HepG2 (cell line): ENCODE measurements around the gene NBPF1.
"Not testable (repeated sequence)": the region's sequence is repeated elsewhere in the genome, so short reads cannot be mapped to it uniquely, and the experiment has no call there.

Experiments
- FOXM1 ChIP-seq: sonication (generic); formaldehyde crosslinking; IDR thresholded peaks from 2 replicates; pipeline ENCODE4 v1.5.0; 2020; ENCODE audit warnings: missing genetic modification reagents
- GTF2F1 ChIP-seq: fragments of 150-350 bp; IDR thresholded peaks from 2 replicates; pipeline ENCODE4 v1.6.1; 2014; ENCODE audit warnings: low read length
- HNRNPLL ChIP-seq: fragments of 200-400 bp; formaldehyde crosslinking; IDR thresholded peaks from 2 replicates; pipeline ENCODE4 v1.6.1; 2017; ENCODE audit warnings: mild to moderate bottlenecking, low read depth, low read length; ENCODE audit not compliant: poor library complexity, severe bottlenecking
- RFX1 ChIP-seq: fragments of 450-650 bp; IDR thresholded peaks from 2 replicates; pipeline ENCODE4 v1.6.1; 2017
- RFX5 ChIP-seq: IDR thresholded peaks from 2 replicates; pipeline ENCODE4 v1.6.1; 2011; ENCODE audit warnings: low read depth, low read length, improper control_type of control experiment
- SMAD9 ChIP-seq: sonication (generic); formaldehyde crosslinking; IDR thresholded peaks from 2 replicates; pipeline ENCODE4 v1.5.1; 2020; ENCODE audit warnings: mild to moderate bottlenecking, missing genetic modification reagents
- TBP ChIP-seq: sonication (generic); formaldehyde crosslinking; IDR thresholded peaks from 2 replicates; pipeline ENCODE4 v1.5.0; 2020; ENCODE audit warnings: missing genetic modification reagents
- ZFP36 ChIP-seq: fragments of 150-350 bp; IDR thresholded peaks from 2 replicates; pipeline ENCODE4 v1.6.1; 2018; ENCODE audit warnings: borderline replicate concordance, low read length, low read depth; ENCODE audit not compliant: partially characterized antibody
- TF ChIP-seq, protein P1 (sequence below): sonication (generic); formaldehyde crosslinking; IDR thresholded peaks from 2 replicates; pipeline ENCODE4 v1.4.0; 2020; ENCODE audit warnings: mild to moderate bottlenecking, missing genetic modification reagents, borderline replicate concordance
- TF ChIP-seq, protein P2 (sequence below): IDR thresholded peaks from 2 replicates; pipeline ENCODE4 v1.6.1; 2016; ENCODE audit warnings: low read depth, control low read depth
- TF ChIP-seq, protein P3 (sequence below): sonication (generic); formaldehyde crosslinking; IDR thresholded peaks from 2 replicates; pipeline ENCODE4 v1.4.0; 2020; ENCODE audit warnings: missing genetic modification reagents
- TF ChIP-seq, protein P4 (sequence below): sonication (generic); formaldehyde crosslinking; IDR thresholded peaks from 2 replicates; pipeline ENCODE4 v1.4.0; 2020; ENCODE audit warnings: missing genetic modification reagents

DNA sequence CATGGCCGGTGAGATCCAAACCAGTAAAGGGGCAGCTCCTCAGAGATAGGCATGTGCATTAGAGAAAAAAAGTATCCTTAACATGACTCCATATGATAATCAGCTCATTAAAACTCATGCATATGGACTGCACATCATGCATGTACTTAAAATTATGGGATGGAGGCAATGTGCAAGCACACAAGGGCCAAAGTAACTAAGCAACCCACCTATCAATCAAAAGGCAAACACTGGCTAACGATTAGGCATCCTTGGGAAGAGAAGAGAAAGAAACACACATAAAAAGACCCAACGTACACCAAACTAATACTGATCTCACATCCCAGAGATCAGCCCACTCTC lies 94.5 kb downstream of the NBPF1 start:
- not testable (repeated sequence) for TF ChIP-seq GTF2F1; RFX1; SMAD9 (CRISPR knock-in tag); HNRNPLL; RFX5; ZFP36; FOXM1 (CRISPR knock-in tag); TBP (CRISPR knock-in tag)
- TF ChIP-seq, protein P1, sequence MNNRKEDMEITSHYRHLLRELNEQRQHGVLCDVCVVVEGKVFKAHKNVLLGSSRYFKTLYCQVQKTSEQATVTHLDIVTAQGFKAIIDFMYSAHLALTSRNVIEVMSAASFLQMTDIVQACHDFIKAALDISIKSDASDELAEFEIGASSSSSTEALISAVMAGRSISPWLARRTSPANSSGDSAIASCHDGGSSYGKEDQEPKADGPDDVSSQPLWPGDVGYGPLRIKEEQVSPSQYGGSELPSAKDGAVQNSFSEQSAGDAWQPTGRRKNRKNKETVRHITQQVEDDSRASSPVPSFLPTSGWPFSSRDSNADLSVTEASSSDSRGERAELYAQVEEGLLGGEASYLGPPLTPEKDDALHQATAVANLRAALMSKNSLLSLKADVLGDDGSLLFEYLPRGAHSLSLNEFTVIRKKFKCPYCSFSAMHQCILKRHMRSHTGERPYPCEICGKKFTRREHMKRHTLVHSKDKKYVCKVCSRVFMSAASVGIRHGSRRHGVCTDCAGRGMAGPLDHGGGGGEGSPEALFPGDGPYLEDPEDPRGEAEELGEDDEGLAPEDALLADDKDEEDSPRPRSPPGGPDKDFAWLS = not testable (repeated sequence)
- TF ChIP-seq, protein P2, sequence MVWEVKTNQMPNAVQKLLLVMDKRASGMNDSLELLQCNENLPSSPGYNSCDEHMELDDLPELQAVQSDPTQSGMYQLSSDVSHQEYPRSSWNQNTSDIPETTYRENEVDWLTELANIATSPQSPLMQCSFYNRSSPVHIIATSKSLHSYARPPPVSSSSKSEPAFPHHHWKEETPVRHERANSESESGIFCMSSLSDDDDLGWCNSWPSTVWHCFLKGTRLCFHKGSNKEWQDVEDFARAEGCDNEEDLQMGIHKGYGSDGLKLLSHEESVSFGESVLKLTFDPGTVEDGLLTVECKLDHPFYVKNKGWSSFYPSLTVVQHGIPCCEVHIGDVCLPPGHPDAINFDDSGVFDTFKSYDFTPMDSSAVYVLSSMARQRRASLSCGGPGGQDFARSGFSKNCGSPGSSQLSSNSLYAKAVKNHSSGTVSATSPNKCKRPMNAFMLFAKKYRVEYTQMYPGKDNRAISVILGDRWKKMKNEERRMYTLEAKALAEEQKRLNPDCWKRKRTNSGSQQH = not testable (repeated sequence)
- TF ChIP-seq, protein P3, sequence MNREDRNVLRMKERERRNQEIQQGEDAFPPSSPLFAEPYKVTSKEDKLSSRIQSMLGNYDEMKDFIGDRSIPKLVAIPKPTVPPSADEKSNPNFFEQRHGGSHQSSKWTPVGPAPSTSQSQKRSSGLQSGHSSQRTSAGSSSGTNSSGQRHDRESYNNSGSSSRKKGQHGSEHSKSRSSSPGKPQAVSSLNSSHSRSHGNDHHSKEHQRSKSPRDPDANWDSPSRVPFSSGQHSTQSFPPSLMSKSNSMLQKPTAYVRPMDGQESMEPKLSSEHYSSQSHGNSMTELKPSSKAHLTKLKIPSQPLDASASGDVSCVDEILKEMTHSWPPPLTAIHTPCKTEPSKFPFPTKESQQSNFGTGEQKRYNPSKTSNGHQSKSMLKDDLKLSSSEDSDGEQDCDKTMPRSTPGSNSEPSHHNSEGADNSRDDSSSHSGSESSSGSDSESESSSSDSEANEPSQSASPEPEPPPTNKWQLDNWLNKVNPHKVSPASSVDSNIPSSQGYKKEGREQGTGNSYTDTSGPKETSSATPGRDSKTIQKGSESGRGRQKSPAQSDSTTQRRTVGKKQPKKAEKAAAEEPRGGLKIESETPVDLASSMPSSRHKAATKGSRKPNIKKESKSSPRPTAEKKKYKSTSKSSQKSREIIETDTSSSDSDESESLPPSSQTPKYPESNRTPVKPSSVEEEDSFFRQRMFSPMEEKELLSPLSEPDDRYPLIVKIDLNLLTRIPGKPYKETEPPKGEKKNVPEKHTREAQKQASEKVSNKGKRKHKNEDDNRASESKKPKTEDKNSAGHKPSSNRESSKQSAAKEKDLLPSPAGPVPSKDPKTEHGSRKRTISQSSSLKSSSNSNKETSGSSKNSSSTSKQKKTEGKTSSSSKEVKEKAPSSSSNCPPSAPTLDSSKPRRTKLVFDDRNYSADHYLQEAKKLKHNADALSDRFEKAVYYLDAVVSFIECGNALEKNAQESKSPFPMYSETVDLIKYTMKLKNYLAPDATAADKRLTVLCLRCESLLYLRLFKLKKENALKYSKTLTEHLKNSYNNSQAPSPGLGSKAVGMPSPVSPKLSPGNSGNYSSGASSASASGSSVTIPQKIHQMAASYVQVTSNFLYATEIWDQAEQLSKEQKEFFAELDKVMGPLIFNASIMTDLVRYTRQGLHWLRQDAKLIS (CRISPR knock-in tag) = not testable (repeated sequence)
- TF ChIP-seq, protein P4, sequence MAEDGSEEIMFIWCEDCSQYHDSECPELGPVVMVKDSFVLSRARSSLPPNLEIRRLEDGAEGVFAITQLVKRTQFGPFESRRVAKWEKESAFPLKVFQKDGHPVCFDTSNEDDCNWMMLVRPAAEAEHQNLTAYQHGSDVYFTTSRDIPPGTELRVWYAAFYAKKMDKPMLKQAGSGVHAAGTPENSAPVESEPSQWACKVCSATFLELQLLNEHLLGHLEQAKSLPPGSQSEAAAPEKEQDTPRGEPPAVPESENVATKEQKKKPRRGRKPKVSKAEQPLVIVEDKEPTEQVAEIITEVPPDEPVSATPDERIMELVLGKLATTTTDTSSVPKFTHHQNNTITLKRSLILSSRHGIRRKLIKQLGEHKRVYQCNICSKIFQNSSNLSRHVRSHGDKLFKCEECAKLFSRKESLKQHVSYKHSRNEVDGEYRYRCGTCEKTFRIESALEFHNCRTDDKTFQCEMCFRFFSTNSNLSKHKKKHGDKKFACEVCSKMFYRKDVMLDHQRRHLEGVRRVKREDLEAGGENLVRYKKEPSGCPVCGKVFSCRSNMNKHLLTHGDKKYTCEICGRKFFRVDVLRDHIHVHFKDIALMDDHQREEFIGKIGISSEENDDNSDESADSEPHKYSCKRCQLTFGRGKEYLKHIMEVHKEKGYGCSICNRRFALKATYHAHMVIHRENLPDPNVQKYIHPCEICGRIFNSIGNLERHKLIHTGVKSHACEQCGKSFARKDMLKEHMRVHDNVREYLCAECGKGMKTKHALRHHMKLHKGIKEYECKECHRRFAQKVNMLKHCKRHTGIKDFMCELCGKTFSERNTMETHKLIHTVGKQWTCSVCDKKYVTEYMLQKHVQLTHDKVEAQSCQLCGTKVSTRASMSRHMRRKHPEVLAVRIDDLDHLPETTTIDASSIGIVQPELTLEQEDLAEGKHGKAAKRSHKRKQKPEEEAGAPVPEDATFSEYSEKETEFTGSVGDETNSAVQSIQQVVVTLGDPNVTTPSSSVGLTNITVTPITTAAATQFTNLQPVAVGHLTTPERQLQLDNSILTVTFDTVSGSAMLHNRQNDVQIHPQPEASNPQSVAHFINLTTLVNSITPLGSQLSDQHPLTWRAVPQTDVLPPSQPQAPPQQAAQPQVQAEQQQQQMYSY (CRISPR knock-in tag) = not testable (repeated sequence)
